ENCODE results near the gene GALNT10.

Gene GALNT10

DNA sequence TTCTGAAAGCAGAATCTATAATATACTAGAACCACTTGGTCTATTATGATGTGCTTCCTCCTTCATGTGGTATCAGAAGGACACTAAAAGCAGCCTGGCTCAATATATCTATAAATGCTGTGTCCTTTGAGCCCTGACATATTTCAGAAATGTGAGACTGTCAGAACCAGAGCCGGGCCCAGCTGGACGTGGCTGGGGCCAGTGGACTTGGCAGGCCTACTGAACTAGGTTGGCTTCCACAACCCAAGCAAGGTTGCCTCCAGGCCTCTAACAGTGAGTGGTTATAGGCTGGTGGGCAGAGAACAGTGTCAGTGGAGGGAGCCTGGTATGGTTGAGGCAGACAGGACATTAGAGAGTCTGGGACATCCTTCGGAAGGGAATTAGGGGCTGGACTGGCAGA is 78.9 kb downstream of the GALNT10 start:
- H3K36me3 ChIP-seq (ENCODE audit: control insufficient read depth, insufficient read depth, low read length), result no peaks in the 10 kb centered on the region
- no peak overlapping the region for H3K27ac ChIP-seq (ENCODE audit: low read depth, low read length)
- no peaks in the 10 kb centered on the region for H3K27me3 ChIP-seq (ENCODE audit: control insufficient read depth, insufficient read depth, low read length)
- no peak overlapping the region for H3K9ac ChIP-seq (ENCODE audit: low read depth, low read length)
- H3K9me3 ChIP-seq (ENCODE audit: control insufficient read depth, insufficient read depth, low read length), result no peaks in the 10 kb centered on the region
- H3K4me3 ChIP-seq (ENCODE audit: low read depth, low read length), result no peak overlapping the region
- H3K4me1 ChIP-seq (ENCODE audit: control insufficient read depth, insufficient read depth, low read length), result peaks cover 14% of the 10 kb centered on the region

DNA sequence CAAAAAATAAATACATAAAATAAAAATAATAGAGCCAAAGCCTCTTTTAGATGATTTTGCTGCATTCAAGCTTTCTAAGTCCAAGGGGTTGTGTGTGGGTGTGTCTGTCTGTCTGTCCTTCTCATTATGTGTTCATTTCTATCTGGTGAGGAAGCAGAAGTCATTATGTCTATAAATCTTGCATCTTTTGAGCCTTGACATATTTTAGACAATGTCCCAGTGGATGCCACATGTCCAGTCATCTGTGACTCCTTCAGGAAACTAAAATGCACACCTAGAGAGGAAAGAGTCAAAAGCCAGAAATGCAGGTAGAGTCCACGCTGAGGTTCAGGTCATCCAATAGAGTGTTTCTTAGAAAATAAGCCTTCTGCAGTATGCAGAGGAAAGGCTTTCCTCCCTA is 80.9 kb downstream of the GALNT10 start:
- Histone ChIP-seq H3K9ac (ENCODE audit: low read depth, low read length) (no peak overlapping the region), H3K27me3 (ENCODE audit: control insufficient read depth, insufficient read depth, low read length) (no peaks in the 10 kb centered on the region), H3K36me3 (ENCODE audit: control insufficient read depth, insufficient read depth, low read length) (no peaks in the 10 kb centered on the region), H3K4me1 (ENCODE audit: control insufficient read depth, insufficient read depth, low read length) (peaks cover 14% of the 10 kb centered on the region), H3K4me3 (ENCODE audit: low read depth, low read length) (no peak overlapping the region), H3K27ac (ENCODE audit: low read depth, low read length) (no peak overlapping the region), H3K9me3 (ENCODE audit: control insufficient read depth, insufficient read depth, low read length) (no peaks in the 10 kb centered on the region)

DNA sequence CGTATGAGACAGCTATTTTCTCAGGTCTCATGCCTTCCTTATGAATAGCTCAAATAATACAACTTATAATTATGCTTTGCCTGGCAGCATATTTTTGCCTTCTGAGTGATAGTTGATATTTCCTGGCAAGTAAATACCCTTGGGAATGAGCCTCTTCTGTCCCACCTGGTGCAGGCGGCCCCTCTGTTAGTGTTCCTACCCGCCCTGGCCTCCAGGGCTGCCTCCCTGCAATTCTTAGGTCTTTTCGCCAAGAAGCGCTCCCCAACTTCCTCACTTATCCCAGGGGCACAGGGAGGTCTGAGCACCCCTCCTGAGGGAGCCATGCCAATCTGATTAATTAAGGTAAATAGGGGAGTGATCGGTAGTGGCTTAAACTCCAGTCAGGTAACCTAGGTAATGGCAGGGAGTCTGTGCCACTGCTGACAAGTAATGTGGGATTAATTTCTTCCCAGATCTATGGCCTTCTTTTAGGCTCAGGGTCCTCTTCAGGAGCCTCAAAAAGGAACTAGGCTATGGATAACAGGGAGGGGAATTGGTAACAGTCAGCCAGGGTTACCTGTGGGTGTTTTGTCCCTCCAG is 81.5 kb downstream of the GALNT10 start:
- no peak overlapping the region for H3K27ac ChIP-seq (ENCODE audit: low read depth, low read length)
- H3K9ac ChIP-seq (ENCODE audit: low read depth, low read length), result no peak overlapping the region
- H3K27me3 ChIP-seq (ENCODE audit: control insufficient read depth, insufficient read depth, low read length), result no peaks in the 10 kb centered on the region
- H3K4me3 ChIP-seq (ENCODE audit: low read depth, low read length), result no peak overlapping the region
- H3K4me1 ChIP-seq (ENCODE audit: control insufficient read depth, insufficient read depth, low read length), result peaks cover 11% of the 10 kb centered on the region
- H3K9me3 ChIP-seq (ENCODE audit: control insufficient read depth, insufficient read depth, low read length), result no peaks in the 10 kb centered on the region
- no peaks in the 10 kb centered on the region for H3K36me3 ChIP-seq (ENCODE audit: control insufficient read depth, insufficient read depth, low read length)

DNA sequence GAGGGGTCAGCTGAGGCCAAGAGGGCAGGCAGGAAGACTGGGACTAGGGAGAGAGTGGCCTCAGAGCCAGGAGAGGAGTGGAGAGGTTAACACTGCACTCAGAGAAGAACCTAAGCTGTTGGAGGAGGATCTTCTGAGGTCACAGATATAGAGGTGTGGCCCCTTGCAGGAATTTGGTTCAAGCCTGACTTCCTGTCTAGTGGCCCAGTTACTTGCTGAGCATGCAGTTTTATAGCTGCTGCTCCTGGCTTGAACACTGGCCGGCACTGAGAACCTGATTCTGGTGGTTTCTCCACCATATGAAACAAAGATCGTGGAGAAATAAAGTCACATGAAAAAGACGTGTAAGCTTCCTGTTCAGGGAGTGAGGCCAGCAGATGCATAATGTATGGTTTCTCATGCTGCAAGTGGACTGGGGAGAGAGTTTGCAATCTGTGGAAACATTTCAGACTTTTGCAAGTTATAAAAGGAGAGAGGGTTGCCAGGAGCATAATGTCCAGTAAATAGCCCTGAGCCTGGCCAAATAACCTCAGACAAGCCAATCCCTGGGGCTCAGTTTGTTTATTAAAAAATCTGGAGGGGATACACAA is 82.6 kb downstream of the GALNT10 start:
- Histone ChIP-seq H3K9ac (ENCODE audit: low read depth, low read length) (no peak overlapping the region), H3K27me3 (ENCODE audit: control insufficient read depth, insufficient read depth, low read length) (no peaks in the 10 kb centered on the region), H3K27ac (ENCODE audit: low read depth, low read length) (no peak overlapping the region), H3K4me3 (ENCODE audit: low read depth, low read length) (no peak overlapping the region), H3K9me3 (ENCODE audit: control insufficient read depth, insufficient read depth, low read length) (no peaks in the 10 kb centered on the region), H3K36me3 (ENCODE audit: control insufficient read depth, insufficient read depth, low read length) (no peaks in the 10 kb centered on the region), H3K4me1 (ENCODE audit: control insufficient read depth, insufficient read depth, low read length) (no peaks in the 10 kb centered on the region)

DNA sequence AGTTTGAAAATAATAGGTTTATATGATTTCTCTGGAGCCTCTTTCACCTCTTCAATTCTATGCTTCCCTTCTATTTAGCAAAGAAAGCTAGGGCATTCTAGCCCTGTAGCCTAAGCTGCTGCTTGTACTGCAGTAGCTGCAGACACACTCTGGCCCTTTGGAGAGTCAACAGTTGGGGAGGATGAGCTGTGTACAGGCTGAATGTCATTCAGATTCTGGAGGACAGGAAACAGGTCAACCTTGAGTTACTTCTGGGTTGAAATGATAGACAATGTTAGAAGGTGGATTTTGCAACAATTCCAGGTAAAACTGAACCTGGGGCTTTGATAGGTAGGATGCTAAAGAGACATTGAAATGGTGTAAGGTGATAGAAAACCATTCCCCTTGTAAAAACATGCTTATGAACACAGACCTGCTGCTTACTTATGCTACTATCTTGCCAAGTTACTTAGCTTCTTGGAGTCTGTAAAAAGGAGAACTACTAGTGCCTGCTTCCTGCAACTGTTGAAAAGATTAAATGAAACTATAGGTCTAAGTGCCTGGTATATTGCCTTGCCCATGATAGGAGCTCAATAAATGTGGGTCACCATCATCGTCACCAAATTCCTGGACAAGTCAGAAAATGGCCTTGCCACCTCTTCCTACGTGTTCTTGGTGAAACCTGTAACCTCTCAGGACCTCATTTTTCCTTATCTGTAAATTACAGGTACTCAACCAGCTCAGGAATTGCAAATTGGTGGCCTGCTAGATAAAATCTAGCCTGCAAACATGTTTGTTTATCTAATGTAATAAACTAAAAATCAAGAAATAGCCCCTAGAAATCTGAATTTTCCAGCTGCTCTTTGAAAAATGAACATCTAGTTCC is 83.7 kb downstream of the GALNT10 start:
- no peak overlapping the region for H3K9ac ChIP-seq (ENCODE audit: low read depth, low read length)

DNA sequence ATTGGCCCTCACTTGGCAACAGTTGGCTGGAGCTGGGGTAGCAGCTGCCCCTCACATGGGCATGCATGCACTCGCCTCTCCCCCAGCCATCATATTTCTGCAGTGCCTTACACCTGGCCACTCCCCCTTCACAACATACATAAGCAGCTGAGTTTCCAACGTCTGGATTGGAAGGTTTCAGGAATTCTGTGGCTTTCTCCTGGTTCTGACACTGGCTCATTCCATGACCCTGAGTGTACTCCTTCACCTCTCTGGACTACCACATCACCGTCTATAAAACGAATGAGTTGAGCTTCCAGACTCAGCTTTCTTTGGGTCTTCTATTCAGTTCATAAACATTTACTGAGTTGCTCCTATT is 84.3 kb downstream of the GALNT10 start:
- H3K27ac ChIP-seq (ENCODE audit: low read depth, low read length), result no peak overlapping the region
- H3K9me3 ChIP-seq (ENCODE audit: control insufficient read depth, insufficient read depth, low read length), result no peaks in the 10 kb centered on the region
- H3K27me3 ChIP-seq (ENCODE audit: control insufficient read depth, insufficient read depth, low read length), result no peaks in the 10 kb centered on the region
- no peak overlapping the region for H3K9ac ChIP-seq (ENCODE audit: low read depth, low read length)
- H3K4me3 ChIP-seq (ENCODE audit: low read depth, low read length), result no peak overlapping the region
- H3K36me3 ChIP-seq (ENCODE audit: control insufficient read depth, insufficient read depth, low read length), result no peaks in the 10 kb centered on the region
- H3K4me1 ChIP-seq (ENCODE audit: control insufficient read depth, insufficient read depth, low read length), result no peaks in the 10 kb centered on the region

More for the DNA sequence above, 83.7 kb downstream of the GALNT10 start:
- Histone ChIP-seq H3K4me3 (ENCODE audit: low read depth, low read length) (no peak overlapping the region), H3K36me3 (ENCODE audit: control insufficient read depth, insufficient read depth, low read length) (no peaks in the 10 kb centered on the region), H3K9me3 (ENCODE audit: control insufficient read depth, insufficient read depth, low read length) (no peaks in the 10 kb centered on the region), H3K4me1 (ENCODE audit: control insufficient read depth, insufficient read depth, low read length) (no peaks in the 10 kb centered on the region), H3K27me3 (ENCODE audit: control insufficient read depth, insufficient read depth, low read length) (no peaks in the 10 kb centered on the region), H3K27ac (ENCODE audit: low read depth, low read length) (no peak overlapping the region)

DNA sequence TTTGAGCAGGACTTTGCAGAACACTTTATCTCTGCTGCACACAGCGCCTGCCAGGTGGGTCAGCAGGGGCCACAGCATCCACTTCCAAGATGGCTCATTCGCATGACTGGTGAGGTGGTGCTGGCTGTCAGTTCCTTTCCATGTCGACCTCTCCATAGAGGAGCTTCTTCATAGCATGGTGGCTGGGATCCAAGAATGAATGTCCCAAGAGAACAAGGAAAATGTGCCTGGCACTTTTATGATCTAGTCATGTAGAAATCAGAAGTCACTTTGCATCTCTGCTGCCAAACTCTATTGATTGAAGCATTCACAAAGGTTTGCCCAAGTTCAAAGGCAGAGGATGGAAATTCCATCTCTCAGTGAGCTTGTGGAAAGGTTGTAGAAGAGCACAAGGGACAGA is 85.0 kb downstream of the GALNT10 start:
- H3K4me1 ChIP-seq (ENCODE audit: control insufficient read depth, insufficient read depth, low read length), result no peaks in the 10 kb centered on the region
- no peaks in the 10 kb centered on the region for H3K9me3 ChIP-seq (ENCODE audit: control insufficient read depth, insufficient read depth, low read length)
- H3K4me3 ChIP-seq (ENCODE audit: low read depth, low read length), result no peak overlapping the region
- no peaks in the 10 kb centered on the region for H3K27me3 ChIP-seq (ENCODE audit: control insufficient read depth, insufficient read depth, low read length)
- H3K36me3 ChIP-seq (ENCODE audit: control insufficient read depth, insufficient read depth, low read length), result no peaks in the 10 kb centered on the region
- no peak overlapping the region for H3K9ac ChIP-seq (ENCODE audit: low read depth, low read length)
- H3K27ac ChIP-seq (ENCODE audit: low read depth, low read length), result no peak overlapping the region

DNA sequence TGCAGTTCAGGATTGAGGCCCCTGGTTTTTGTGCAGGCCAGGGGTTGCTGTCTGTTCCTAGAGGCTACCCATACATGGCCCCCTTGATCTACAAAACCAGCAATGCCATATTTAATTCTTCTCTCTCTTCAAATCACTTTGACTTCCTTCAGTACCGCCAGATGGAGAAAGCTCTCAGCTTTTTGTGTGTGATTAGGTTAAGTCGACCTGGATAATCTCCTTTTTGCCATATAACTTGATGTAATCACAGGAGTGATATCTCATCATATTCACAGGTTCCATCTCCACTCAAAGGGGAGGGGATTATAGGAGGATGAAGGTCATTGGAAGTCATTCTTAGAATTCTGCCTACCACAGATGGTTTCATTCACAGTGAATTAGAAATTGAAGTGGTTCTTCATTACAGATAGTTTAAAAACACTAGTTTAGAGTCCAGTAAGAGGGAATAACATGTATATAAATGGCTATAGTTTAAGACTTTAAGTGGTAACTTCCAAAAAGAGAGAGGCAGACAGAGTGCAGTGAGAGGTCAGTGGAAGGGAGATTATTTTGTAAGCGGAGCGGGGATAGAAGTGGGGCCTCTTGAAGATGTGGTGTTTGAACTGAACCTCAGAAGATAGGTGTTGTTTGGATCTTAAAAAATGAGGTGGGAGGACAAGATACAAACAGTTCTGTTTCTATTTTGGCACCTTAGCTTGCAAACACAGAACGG is 85.9 kb downstream of the GALNT10 start:
- Histone ChIP-seq H3K4me3 (ENCODE audit: low read depth, low read length) (no peak overlapping the region), H3K9ac (ENCODE audit: low read depth, low read length) (no peak overlapping the region), H3K27me3 (ENCODE audit: control insufficient read depth, insufficient read depth, low read length) (no peaks in the 10 kb centered on the region), H3K27ac (ENCODE audit: low read depth, low read length) (no peak overlapping the region), H3K9me3 (ENCODE audit: control insufficient read depth, insufficient read depth, low read length) (no peaks in the 10 kb centered on the region), H3K36me3 (ENCODE audit: control insufficient read depth, insufficient read depth, low read length) (no peaks in the 10 kb centered on the region), H3K4me1 (ENCODE audit: control insufficient read depth, insufficient read depth, low read length) (no peaks in the 10 kb centered on the region)

DNA sequence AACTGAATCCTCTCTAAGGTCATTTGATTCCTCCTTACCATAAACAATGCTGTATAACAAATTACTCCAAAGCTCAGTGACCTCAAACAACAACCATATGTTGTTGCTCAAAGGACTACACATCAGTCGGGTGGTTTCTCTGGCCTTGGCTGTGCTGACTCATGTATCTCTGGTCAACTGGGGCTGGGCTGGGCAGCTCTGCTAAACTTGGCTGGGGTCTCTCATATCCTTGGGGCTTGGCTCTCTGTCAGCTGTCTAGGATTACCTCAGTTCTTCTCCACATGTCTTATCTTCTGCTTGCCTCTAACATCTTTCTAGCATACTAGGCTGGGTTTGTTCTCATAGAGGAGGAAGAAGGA is 86.4 kb downstream of the GALNT10 start:
- no peak overlapping the region for H3K9ac ChIP-seq (ENCODE audit: low read depth, low read length)
- H3K27ac ChIP-seq (ENCODE audit: low read depth, low read length), result no peak overlapping the region
- no peak overlapping the region for H3K4me3 ChIP-seq (ENCODE audit: low read depth, low read length)
- no peaks in the 10 kb centered on the region for H3K4me1 ChIP-seq (ENCODE audit: control insufficient read depth, insufficient read depth, low read length)
- no peaks in the 10 kb centered on the region for H3K27me3 ChIP-seq (ENCODE audit: control insufficient read depth, insufficient read depth, low read length)
- H3K36me3 ChIP-seq (ENCODE audit: control insufficient read depth, insufficient read depth, low read length), result no peaks in the 10 kb centered on the region
- no peaks in the 10 kb centered on the region for H3K9me3 ChIP-seq (ENCODE audit: control insufficient read depth, insufficient read depth, low read length)

DNA sequence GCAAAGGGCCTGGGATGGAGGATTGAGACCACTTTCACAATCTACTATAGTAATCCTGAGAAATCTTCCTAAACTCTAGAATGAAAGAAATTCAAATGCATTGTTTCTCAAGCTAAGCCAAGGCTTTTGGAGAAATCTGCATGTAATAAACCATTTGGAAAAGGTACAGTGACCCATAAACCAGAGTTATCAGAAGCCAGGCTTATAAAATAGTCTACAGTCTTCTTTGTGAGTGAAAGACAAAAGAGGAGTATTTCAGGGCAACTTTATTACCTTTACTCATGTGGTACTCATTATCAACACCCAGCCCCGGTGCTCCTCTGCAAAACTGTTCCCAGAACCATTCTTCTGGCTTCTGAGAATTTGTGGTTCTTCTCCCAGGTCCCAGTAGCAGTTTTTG is 87.0 kb downstream of the GALNT10 start:
- Histone ChIP-seq H3K27ac (ENCODE audit: low read depth, low read length) (no peak overlapping the region), H3K9ac (ENCODE audit: low read depth, low read length) (no peak overlapping the region), H3K4me3 (ENCODE audit: low read depth, low read length) (no peak overlapping the region)

DNA sequence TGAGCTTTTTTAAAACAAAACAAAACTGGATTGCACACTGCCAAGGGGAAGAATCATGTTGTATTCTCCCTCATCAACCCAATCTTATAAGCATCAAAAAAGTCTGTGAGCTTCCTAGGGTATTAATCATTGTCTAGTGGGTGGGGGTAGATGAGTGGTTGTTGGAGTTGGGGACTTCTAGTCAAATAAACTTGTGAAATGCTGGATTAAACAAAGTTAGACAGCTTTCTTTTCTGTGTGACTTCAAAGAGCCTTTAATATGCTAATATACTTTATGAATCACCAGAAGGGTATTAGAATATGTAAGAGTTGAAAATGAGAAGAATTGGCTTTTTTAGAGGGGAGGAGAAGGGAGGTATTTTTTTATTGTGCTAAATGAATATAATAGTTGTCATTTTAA is 87.7 kb downstream of the GALNT10 start:
- Histone ChIP-seq H3K9ac (ENCODE audit: low read depth, low read length) (no peak overlapping the region), H3K4me3 (ENCODE audit: low read depth, low read length) (no peak overlapping the region), H3K27ac (ENCODE audit: low read depth, low read length) (no peak overlapping the region), H3K4me1 (ENCODE audit: control insufficient read depth, insufficient read depth, low read length) (no peaks in the 10 kb centered on the region), H3K27me3 (ENCODE audit: control insufficient read depth, insufficient read depth, low read length) (no peaks in the 10 kb centered on the region), H3K9me3 (ENCODE audit: control insufficient read depth, insufficient read depth, low read length) (no peaks in the 10 kb centered on the region), H3K36me3 (ENCODE audit: control insufficient read depth, insufficient read depth, low read length) (no peaks in the 10 kb centered on the region)

More for the DNA sequence above, 87.0 kb downstream of the GALNT10 start:
- H3K27me3 ChIP-seq (ENCODE audit: control insufficient read depth, insufficient read depth, low read length), result no peaks in the 10 kb centered on the region
- no peaks in the 10 kb centered on the region for H3K9me3 ChIP-seq (ENCODE audit: control insufficient read depth, insufficient read depth, low read length)
- H3K36me3 ChIP-seq (ENCODE audit: control insufficient read depth, insufficient read depth, low read length), result no peaks in the 10 kb centered on the region
- no peaks in the 10 kb centered on the region for H3K4me1 ChIP-seq (ENCODE audit: control insufficient read depth, insufficient read depth, low read length)
